SH-SY5Y (cell line): ENCODE data around the gene NUP214.

ENCODE experiments used
- GATA2 ChIP-seq: IDR thresholded peaks from 2 replicates; pipeline ENCODE4 v1.6.1; 2011; ENCODE audit warnings: mild to moderate bottlenecking, low read depth, low read length
- GATA3 ChIP-seq: IDR thresholded peaks from 2 replicates; pipeline ENCODE4 v1.6.1; 2011; ENCODE audit warnings: low read depth, mild to moderate bottlenecking, low read length, moderate library complexity

The NUP214 gene

GRCh38 chr9:131206495-131206894 lies 81.1 kb downstream of the NUP214 start:
- TF ChIP-seq GATA2: no peak
- no peak for TF ChIP-seq GATA3

- TF ChIP-seq GATA2 (no peak), GATA3 (no peak)
Measured at GRCh38 chr9:131214286-131214856, 89.0 kb downstream of the NUP214 start.

- no peak for TF ChIP-seq GATA2
- TF ChIP-seq GATA3: no peak
Measured at GRCh38 chr9:131214876-131215275, 89.5 kb downstream of the NUP214 start.

GRCh38 chr9:131216806-131217205 lies 91.4 kb downstream of the NUP214 start:
- TF ChIP-seq GATA2: no peak
- TF ChIP-seq GATA3: no peak

DNA sequence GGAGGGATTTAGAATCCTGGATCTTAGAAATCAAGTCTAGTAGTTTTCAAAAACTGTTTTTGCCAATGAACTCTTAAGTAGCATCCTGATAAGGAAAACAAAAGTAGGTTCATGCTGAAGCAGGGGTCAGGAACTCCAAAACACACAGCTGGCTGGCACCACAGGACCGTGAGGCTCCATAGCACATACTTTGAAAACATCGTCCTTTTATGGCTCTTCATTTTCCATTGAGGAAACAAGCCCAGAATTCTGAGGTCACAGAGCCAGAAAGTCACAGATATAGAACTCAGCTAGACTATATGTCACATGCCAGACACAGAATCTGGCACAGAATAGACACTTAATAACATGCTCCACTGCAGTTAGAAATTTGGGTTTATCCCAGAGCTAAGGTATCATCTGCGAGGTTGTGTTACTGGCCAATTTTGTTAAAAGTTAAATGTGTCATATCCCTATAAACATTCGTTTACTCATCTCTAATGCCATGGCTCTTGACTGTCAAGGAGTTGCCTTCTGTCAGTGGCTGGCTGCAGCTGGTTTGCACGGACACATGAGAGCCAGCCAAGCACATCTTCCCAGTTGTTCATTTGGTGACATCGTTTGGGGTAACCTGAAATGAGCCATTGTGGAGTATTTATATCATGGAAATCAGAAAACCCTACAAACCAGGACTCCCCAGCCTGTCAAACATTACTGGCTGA lies 92.1 kb downstream of the NUP214 start:
- TF ChIP-seq GATA2 (no peak), GATA3 (no peak)

DNA sequence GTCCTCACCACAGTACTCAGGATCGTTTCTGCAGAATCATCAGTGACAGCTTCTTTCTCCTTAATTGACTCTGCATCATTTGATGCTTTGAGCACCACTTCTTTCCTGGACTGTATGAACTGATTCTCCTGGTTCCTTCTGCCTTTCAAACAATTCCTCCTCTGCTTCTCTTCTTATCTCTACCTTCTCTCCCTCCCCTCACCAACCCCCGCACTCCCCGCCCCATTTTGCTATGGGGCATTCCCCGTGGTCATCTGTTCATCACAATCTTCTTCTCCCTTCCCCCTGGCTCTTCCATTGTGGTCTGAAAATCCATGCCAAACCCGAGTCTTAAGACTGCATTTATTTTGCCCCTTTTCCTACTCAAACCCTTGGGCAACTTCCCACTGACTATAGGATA lies 93.0 kb downstream of the NUP214 start:
- TF ChIP-seq GATA3: no peak
- no peak for TF ChIP-seq GATA2

- TF ChIP-seq GATA2 (no peak), GATA3 (no peak)
Measured at GRCh38 chr9:131220485-131220884, 95.1 kb downstream of the NUP214 start.

- TF ChIP-seq GATA2 (no peak), GATA3 (no peak)
Measured at GRCh38 chr9:131222460-131222859, 97.1 kb downstream of the NUP214 start.

- TF ChIP-seq GATA2 (no peak), GATA3 (no peak)
Measured at GRCh38 chr9:131226226-131226625, 100.8 kb downstream of the NUP214 start.

GRCh38 chr9:131227112-131227958 lies 101.9 kb downstream of the NUP214 start:
- TF ChIP-seq GATA3 (no peak), GATA2 (no peak)

- no peak for TF ChIP-seq GATA2
- no peak for TF ChIP-seq GATA3
Measured at GRCh38 chr9:131227959-131228460, 102.6 kb downstream of the NUP214 start.

- TF ChIP-seq GATA3: no peak
- TF ChIP-seq GATA2: no peak
Measured at GRCh38 chr9:131228988-131229387, 103.6 kb downstream of the NUP214 start.

GRCh38 chr9:131233556-131233955 lies 108.2 kb downstream of the NUP214 start:
- no peak for TF ChIP-seq GATA2
- no peak for TF ChIP-seq GATA3

- TF ChIP-seq GATA3 (no peak), GATA2 (no peak)
Measured at GRCh38 chr9:131233995-131234394, 108.6 kb downstream of the NUP214 start.
